RWPE1 (cell line): Measurements from ENCODE around the gene APOE.
"Not testable (repeated sequence)": the region's sequence is repeated elsewhere in the genome, so short reads cannot be mapped to it uniquely, and the experiment has no call there.

Experiments
- CTCF ChIA-PET: fragments of 350-600 bp; sonication (Branson Sonifier 250); formaldehyde crosslinking; extraction: SDS; loops from one replicate; lab custom pipeline; 2021; lab: Yijun Ruan, JAX
- POLR2A ChIA-PET: fragments of 400-600 bp; formaldehyde crosslinking; extraction: SDS; loops from one replicate; lab custom pipeline; 2020; ENCODE audit warnings: antibody characterized with exemption; ENCODE audit not compliant: low non-redundant PET; lab: Yijun Ruan, JAX
- DNase-seq: peaks from one replicate; pipeline ENCODE4 v3.0.0; 2012; ENCODE audit warnings: low spot score
- H3K27ac ChIP-seq: fragments of 450-650 bp; 2 replicates; pipeline ENCODE4 v1.5.1; 2017
- CTCF ChIP-seq: fragments of 450-650 bp; conservative IDR thresholded peaks from 2 replicates; pipeline ENCODE4 v1.5.1; 2017; ENCODE audit warnings: low read depth, mild to moderate bottlenecking

APOE gene

GRCh38 chr19:44875666-44876451 lies 29.7 kb upstream of the APOE start:
- POLR2A ChIA-PET = no interaction called here
- no peak for TF ChIP-seq CTCF
- peak overlapping the region; percentile 44 for H3K27ac ChIP-seq
- DNase-seq = no peak
- CTCF ChIA-PET = no interaction called here

GRCh38 chr19:44876930-44877535 lies 28.6 kb upstream of the APOE start:
- no peak for TF ChIP-seq CTCF
- ChIA-PET CTCF (no interaction called here), POLR2A (no interaction called here)
- H3K27ac ChIP-seq = peak overlapping the region; percentile 7; the same call in 1 of the 2 replicates
- DNase-seq = no peak

- CTCF ChIA-PET = interaction anchor here (1.0 kb wide), 1 partner anchor 11 kb away, joined by 6 read pairs; no protein-coding TSS in a partner anchor
- peak overlapping the region; percentile 31; the same call in 1 of the 2 replicates for H3K27ac ChIP-seq
- TF ChIP-seq CTCF = no peak
- no peak for DNase-seq
- POLR2A ChIA-PET = no interaction called here
Measured at GRCh38 chr19:44878120-44878865, 27.3 kb upstream of the APOE start.

- no peak for TF ChIP-seq CTCF
- POLR2A ChIA-PET = no interaction called here
- DNase-seq = no peak
- peak overlapping the region; percentile 31 for H3K27ac ChIP-seq
- CTCF ChIA-PET = interaction anchor here (1.0 kb wide), 1 partner anchor 10 kb away, joined by 6 read pairs; no protein-coding TSS in a partner anchor
Measured at GRCh38 chr19:44879309-44880065, 26.1 kb upstream of the APOE start.

GRCh38 chr19:44882063-44882462 lies 23.5 kb upstream of the APOE start:
- DNase-seq = no peak
- no peak overlapping the region for H3K27ac ChIP-seq
- no peak for TF ChIP-seq CTCF
- ChIA-PET POLR2A (no interaction called here), CTCF (interaction anchor here (1.2 kb wide), 1 partner anchor 8 kb away, joined by 3 read pairs; no protein-coding TSS in a partner anchor)

- DNase-seq, CTCF ChIA-PET, POLR2A ChIA-PET, H3K27ac ChIP-seq: not testable (repeated sequence)
Measured at GRCh38 chr19:44882619-44883397, 22.8 kb upstream of the APOE start.
